ENCODE measurements around the gene FBXO31.

The FBXO31 gene

GRCh38 chr16:87324411-87325275 lies 58.9 kb downstream of the FBXO31 start:
- DNase-seq = no peak

- peak; percentile 57 for DNase-seq
Observed at GRCh38 chr16:87323727-87324410, 59.7 kb downstream of the FBXO31 start.

- DNase-seq = no peak
Observed at GRCh38 chr16:87322833-87323726, 60.5 kb downstream of the FBXO31 start.

DNA sequence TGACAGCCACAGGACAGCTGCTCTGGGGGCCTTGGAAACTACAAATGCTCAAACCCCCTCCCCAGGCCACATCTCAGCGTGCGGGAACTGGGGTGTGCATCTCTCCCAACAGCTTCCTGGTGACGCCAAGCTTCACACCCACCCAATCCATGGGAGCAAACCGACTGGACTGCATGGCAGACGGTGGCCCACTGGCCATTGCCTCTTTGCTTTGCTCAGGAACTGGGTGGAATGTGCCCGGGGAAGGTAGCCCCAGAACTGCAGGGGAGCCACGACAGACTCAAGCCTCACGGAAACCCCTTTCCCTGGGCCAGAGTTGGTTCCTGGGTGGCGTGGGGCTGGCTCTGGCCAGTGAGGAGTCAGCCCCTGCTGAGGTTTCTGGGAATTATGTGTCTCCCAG lies 61.2 kb downstream of the FBXO31 start:
- no peak for DNase-seq

- peak; percentile 51 for DNase-seq
Observed at GRCh38 chr16:87321336-87322107, 62.1 kb downstream of the FBXO31 start.

DNA sequence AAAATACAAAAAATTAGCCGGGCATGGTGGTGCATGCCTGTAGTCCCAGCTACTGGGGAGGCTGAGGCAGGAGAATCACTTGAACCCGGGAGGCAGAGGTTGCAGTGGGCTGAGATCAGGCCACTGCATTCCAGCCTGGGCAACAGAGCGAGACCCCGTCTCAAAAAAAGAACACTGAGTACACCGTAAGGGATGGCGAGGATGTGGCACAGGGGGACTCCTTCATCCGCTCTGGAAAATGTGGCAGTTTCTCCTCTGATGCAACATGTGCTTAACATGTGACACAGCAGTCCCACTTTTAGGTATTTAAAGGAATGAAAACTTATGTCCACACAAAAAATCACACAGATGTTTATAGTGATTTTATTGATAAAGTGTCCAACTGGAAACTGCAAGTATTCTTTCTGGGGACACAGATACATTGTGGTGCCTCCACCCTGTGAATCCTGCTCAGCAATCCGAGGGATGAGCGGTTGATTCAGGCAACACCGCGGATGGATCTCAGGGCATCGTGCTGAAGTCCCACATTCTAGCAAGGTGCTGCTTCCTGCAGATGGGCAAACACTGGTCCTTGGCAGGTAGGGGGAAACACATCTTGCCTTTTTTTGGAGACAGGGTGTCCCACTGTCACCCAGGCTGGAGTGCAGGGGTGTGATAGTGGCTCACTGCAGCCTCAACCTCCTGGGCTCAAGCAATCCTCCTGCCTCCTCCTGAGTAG lies 62.9 kb downstream of the FBXO31 start:
- DNase-seq = no peak

DNA sequence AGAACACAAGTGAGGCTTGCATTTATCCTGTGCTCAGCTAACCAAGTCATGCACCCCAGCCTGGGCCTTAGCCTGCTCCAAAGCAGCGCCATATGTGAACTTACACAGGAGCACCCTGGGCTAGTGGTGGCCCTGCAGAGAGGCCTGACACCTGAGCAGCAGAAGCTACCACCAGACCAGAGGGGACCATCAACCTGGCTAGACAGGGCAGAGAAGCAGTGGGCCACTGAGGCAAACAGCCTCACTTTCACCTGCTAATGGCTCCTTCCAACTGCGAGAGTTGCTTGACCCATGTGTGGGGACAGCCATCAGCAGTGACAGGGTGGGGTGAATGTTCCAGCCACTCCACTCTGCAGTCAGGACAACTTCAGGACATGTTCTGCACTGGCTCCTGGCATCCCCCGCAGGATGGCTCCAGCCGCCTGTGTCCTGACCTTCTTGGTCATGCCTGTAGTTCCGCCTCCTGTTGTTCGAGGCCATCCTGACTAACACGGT lies 63.5 kb downstream of the FBXO31 start:
- DNase-seq = no peak

GRCh38 chr16:87319011-87319410 lies 64.6 kb downstream of the FBXO31 start:
- DNase-seq = no peak

DNA sequence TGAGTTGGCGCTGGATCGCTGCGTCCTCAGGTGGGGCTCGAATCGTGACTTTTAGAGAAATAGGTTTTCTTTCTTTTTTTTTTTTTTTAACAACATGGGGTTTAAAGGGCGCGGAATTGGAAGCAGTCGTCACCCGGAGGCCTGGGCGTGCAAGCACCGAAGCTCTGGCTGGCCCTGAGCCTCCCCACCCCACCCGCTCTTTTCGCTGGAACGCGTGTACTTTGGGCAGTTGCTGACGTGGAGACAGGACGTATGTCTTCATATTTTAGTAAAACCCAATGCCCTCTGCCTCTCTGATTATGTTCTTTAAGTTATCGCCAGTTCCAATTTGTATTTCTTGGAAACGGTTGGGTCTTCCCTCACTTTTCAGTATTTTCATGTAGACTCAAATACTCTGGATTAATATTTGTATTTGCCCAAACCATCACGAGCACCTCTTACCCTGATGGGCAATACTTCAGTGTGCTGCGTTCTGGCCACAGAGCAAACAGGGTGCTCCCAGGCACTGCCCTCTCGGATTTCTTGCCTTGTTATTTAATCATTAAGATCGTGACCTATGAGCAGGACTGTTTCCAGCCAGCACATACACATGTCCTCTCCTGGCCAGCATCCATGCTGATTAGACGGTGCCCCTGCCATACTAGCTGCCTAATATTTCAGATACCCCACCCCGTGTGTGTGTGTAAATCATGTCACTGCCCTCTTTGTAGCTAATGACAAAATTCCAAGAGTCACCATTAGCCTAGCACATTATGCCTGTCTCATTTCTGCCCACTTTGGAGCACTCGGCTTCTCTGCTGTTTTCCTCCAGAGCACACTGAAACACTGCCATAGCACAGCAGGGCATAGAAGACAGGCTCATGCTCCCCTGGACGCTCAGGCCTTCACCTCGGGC lies 65.6 kb downstream of the FBXO31 start:
- no peak for DNase-seq

- peak; percentile 79 for DNase-seq
Observed at GRCh38 chr16:87316923-87317749, 66.4 kb downstream of the FBXO31 start, which contains the start of gene C16orf95. C16orf95 (minus strand) TSS chr16:87317392; CDS start chr16:87317242, 150 bp downstream.

DNA sequence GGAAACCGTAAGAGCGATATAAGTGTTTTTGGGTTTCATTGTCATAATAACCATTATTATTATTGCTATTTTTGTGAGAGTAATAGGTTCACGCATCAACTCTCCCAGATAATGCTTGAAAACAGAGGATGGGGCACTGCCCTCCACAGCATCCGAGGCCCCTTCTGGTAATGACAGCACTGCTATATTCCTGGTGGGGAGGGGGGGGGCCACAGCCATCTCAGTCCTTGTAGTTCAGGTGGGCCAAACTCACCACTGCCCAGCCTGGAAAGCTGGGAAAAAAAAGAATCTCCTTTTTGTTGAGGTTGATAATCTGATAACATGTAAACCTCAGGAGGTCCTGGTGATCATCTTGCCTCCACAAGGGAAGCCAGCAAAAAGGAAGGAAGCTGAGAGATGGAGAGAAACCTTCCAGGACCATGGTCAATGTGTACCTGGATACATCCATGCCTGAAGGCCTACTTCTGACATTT lies 67.1 kb downstream of the FBXO31 start:
- no peak for DNase-seq

- peak; percentile 28 for DNase-seq
Observed at GRCh38 chr16:87314990-87315420, 68.6 kb downstream of the FBXO31 start.

DNA sequence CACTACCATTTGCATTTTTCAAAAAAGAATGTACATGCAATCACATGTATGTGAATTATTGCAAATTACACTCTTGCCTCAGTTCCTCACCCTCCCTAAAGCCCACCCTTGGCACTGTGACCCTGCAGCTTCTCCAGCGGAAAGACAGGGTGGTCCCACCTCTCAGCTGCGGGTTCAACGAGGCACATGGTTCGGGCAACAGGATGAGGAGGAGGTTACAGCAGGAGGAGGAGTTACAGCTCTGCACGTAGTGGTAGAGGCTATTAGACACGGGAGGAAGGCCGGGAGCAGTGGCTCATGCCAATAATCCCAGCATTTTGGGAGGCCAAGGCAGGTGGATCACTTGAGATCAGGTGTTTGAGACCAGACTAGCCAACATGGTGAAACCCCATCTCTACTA lies 71.6 kb downstream of the FBXO31 start:
- no peak for DNase-seq

GRCh38 chr16:87311387-87311786 lies 72.2 kb downstream of the FBXO31 start:
- DNase-seq = no peak

- DNase-seq = no peak
Observed at GRCh38 chr16:87310610-87311009, 73.0 kb downstream of the FBXO31 start.

- DNase-seq = no peak
Observed at GRCh38 chr16:87309620-87310525, 73.7 kb downstream of the FBXO31 start.

GRCh38 chr16:87308826-87309225 lies 74.8 kb downstream of the FBXO31 start:
- no peak for DNase-seq

- no peak for DNase-seq
Observed at GRCh38 chr16:87306516-87306915, 77.1 kb downstream of the FBXO31 start.

All from DMS 273 treated with DMSO at 0.1 percent for 48 hours (cell line).